ENCODE data around the gene CFHR1.
A peak's percentile ranks its signal among the peaks of the same experiment; 100 is the strongest.

Gene CFHR1

GRCh38 chr1:196877964-196878363 lies 58.4 kb downstream of the CFHR1 start:
- DNase-seq (ENCODE audit: low read depth, low spot score): peak; percentile 56

Measured in astrocyte of the hippocampus (primary cell).